MM.1S (cell line): ENCODE measurements around the gene SWI5.

Experiments
- DNase-seq: peaks from one replicate; pipeline ENCODE4 v3.0.0-alpha.2; 2015
- H2AFZ ChIP-seq: fragments of 300-600 bp; sonication (generic); 2 replicates; pipeline ENCODE4 v1.6.0; 2016; ENCODE audit warnings: antibody characterized with exemption, low read length
- H3F3A ChIP-seq: fragments of 300-600 bp; sonication (generic); 2 replicates; pipeline ENCODE4 v1.6.1; 2016; ENCODE audit warnings: mild to moderate bottlenecking, antibody characterized with exemption, low read length, moderate library complexity, mixed read lengths; ENCODE audit not compliant: insufficient read depth
- H3K27ac ChIP-seq: fragments of 300-600 bp; sonication (generic); 2 replicates; pipeline ENCODE4 v1.5.1; 2016; ENCODE audit warnings: mild to moderate bottlenecking, low read length
- H3K27me3 ChIP-seq: fragments of 300-600 bp; sonication (generic); replicated peaks from 2 replicates; pipeline ENCODE4 v1.6.0; 2016; ENCODE audit warnings: low read length; ENCODE audit not compliant: insufficient read depth
- H3K36me3 ChIP-seq: fragments of 300-600 bp; sonication (generic); replicated peaks from 2 replicates; pipeline ENCODE4 v1.6.1; 2016; ENCODE audit warnings: mild to moderate bottlenecking, low read length, mixed read lengths; ENCODE audit not compliant: insufficient read depth
- H3K4me1 ChIP-seq: fragments of 300-600 bp; sonication (generic); 2 replicates; pipeline ENCODE4 v1.6.1; 2016; ENCODE audit warnings: low read length, mixed read lengths
- H3K4me2 ChIP-seq: fragments of 300-600 bp; sonication (generic); 2 replicates; pipeline ENCODE4 v1.6.0; 2016; ENCODE audit warnings: low read depth, low read length
- H3K4me3 ChIP-seq: fragments of 300-600 bp; sonication (generic); 2 replicates; pipeline ENCODE4 v1.5.1; 2016; ENCODE audit warnings: low read length, mixed read lengths
- H3K79me2 ChIP-seq: fragments of 300-600 bp; sonication (generic); 2 replicates; pipeline ENCODE4 v1.6.1; 2016; ENCODE audit warnings: mixed run types, low read length, mixed read lengths
- H3K9ac ChIP-seq: fragments of 300-600 bp; sonication (generic); 2 replicates; pipeline ENCODE4 v1.6.1; 2016; ENCODE audit warnings: low read length, mixed read lengths
- H3K9me2 ChIP-seq: fragments of 300-600 bp; sonication (generic); replicated peaks from 2 replicates; pipeline ENCODE4 v1.6.1; 2016; ENCODE audit warnings: mild to moderate bottlenecking, low read length, mixed read lengths; ENCODE audit not compliant: insufficient read depth
- H3K9me3 ChIP-seq: fragments of 300-600 bp; sonication (generic); replicated peaks from 2 replicates; pipeline ENCODE4 v1.6.1; 2016; ENCODE audit warnings: mild to moderate bottlenecking, low read length, mixed read lengths; ENCODE audit not compliant: insufficient read depth
- H4K20me1 ChIP-seq: fragments of 300-600 bp; sonication (generic); 2 replicates; pipeline ENCODE4 v1.6.1; 2016; ENCODE audit warnings: mild to moderate bottlenecking, low read length, moderate library complexity, mixed read lengths; ENCODE audit not compliant: insufficient read depth
- EZH2 ChIP-seq: fragments of 300-600 bp; sonication (generic); optimal IDR thresholded peaks from 2 replicates; pipeline ENCODE3; 2017; ENCODE audit warnings: low read depth, mild to moderate bottlenecking, antibody characterized with exemption, low read length, mixed read lengths
- EZH2phosphoT487 ChIP-seq: fragments of 300-600 bp; sonication (generic); IDR thresholded peaks from 2 replicates; pipeline ENCODE4 v1.6.1; 2018; ENCODE audit warnings: antibody characterized with exemption, low read length
- TF ChIP-seq, protein P1 (sequence below): fragments of 300-600 bp; sonication (generic); IDR thresholded peaks from 2 replicates; pipeline ENCODE4 v1.5.1; 2016; ENCODE audit warnings: antibody characterized with exemption, low read length, mixed read lengths

The SWI5 gene

DNA sequence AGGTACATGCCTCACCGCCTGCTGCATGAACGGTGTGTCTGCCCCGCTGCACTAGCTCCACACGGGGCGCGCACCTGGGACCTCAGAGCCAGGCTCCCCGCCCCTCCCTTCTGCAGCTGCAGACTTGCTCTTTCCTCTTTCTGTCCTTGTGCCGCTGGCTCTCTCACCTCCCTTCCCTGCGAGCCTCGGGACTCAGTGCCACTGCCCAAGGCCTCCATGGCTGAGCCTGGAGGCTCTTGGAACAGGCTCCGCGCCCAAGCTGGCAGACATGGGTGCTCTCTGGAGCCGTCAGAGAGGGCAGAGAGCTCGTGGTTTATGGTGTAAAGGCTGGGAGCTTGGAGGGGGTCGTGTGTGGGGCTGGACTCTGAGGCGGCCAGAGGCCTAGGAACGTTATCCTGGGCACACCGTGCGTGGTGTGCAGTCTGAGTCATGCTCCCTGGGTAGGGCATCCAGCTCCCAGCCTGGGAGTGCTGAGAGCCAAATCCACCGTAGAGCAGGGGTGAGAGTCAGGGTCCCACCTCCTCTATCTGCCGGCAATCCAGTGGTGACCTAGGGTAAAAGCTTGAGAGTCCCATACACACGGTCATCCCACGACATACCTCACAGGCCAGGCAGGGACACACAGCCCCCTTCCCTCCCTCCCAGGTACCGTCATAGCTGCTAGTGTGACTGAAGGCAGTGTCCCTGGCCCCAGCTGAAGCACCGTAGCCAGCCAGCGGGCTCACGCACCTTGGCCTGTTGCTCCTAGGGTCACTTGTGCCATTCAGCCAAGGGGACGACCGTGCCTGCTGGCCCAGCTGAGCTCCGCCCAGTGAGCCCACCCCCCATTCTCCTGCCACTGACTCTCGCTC is 22.7 kb upstream of the SWI5 start:
- H4K20me1 ChIP-seq = no peaks in the 10 kb centered on the region
- no peak overlapping the region for H3K9ac ChIP-seq
- no peaks in the 10 kb centered on the region for H3K36me3 ChIP-seq
- no peak overlapping the region for H3K27ac ChIP-seq
- H3K9me2 ChIP-seq = no peaks in the 10 kb centered on the region
- H3K79me2 ChIP-seq = no peaks in the 10 kb centered on the region
- H3K4me2 ChIP-seq = no peak overlapping the region
- H3K4me3 ChIP-seq = no peak overlapping the region
- peak overlapping the region; percentile 38; the same call in 1 of the 2 replicates for H2AFZ ChIP-seq
- peaks cover 7% of the 10 kb centered on the region; the same call in 1 of the 2 replicates for H3F3A ChIP-seq
- H3K4me1 ChIP-seq = peaks cover 3% of the 10 kb centered on the region; the same call in 1 of the 2 replicates
- no peaks in the 10 kb centered on the region for H3K9me3 ChIP-seq
- TF ChIP-seq EZH2phosphoT487 (no peak), EZH2 (no peak)
- TF ChIP-seq, protein P1, sequence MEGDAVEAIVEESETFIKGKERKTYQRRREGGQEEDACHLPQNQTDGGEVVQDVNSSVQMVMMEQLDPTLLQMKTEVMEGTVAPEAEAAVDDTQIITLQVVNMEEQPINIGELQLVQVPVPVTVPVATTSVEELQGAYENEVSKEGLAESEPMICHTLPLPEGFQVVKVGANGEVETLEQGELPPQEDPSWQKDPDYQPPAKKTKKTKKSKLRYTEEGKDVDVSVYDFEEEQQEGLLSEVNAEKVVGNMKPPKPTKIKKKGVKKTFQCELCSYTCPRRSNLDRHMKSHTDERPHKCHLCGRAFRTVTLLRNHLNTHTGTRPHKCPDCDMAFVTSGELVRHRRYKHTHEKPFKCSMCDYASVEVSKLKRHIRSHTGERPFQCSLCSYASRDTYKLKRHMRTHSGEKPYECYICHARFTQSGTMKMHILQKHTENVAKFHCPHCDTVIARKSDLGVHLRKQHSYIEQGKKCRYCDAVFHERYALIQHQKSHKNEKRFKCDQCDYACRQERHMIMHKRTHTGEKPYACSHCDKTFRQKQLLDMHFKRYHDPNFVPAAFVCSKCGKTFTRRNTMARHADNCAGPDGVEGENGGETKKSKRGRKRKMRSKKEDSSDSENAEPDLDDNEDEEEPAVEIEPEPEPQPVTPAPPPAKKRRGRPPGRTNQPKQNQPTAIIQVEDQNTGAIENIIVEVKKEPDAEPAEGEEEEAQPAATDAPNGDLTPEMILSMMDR = no peak
- peak; percentile 35 for DNase-seq
- peaks cover 19% of the 10 kb centered on the region for H3K27me3 ChIP-seq

DNA sequence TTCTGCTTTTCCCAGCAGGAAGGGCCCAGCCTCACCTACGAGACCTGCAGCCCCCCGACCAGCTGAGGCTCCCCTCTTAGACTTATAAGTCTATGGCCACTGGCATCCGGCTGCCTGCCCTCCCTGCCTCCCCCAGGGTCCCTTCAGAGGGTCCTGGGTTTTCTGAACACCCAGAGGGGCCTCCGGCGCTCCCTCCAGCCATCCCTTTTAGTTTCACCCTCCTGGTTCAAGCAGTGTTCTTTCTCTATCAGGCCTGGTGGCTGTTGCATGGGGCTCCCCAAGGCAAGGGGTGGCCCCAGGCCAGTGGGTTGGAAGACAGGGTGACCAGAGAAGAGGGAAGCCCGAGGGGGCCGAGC is 22.1 kb upstream of the SWI5 start:
- Histone ChIP-seq H3K79me2 (no peaks in the 10 kb centered on the region), H3K27me3 (peaks cover 19% of the 10 kb centered on the region), H3K4me1 (peaks cover 3% of the 10 kb centered on the region; the same call in 1 of the 2 replicates), H3K9me2 (no peaks in the 10 kb centered on the region), H3K9ac (no peak overlapping the region), H3K9me3 (no peaks in the 10 kb centered on the region), H3K36me3 (no peaks in the 10 kb centered on the region), H3F3A (peaks cover 7% of the 10 kb centered on the region; the same call in 1 of the 2 replicates), H4K20me1 (no peaks in the 10 kb centered on the region), H3K4me3 (no peak overlapping the region), H3K27ac (no peak overlapping the region), H2AFZ (no peak overlapping the region), H3K4me2 (no peak overlapping the region)
- TF ChIP-seq EZH2phosphoT487 = no peak
- TF ChIP-seq, protein P1 = no peak
- no peak for TF ChIP-seq EZH2
- no peak for DNase-seq

DNA sequence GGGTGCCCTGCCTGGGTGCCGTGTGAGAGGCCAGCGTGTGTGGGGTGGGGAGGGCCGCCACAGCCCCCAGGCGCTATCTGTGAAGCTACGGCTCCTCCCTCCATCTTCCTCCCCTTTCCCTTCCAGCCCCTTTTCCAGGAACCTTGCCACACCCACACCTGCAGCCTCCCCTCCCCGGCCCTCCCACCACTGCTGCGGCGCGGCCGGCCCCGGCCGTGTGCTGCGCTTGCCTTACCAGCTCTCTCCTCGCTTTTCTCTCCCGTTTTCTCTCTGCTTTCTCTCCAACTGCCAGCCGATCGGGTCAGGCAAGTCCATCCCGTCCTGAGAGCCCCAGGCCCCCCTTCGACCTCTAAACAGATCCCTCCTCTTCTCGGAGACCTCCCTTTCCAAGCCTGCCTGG is 21.7 kb upstream of the SWI5 start:
- Histone ChIP-seq H2AFZ (no peak overlapping the region), H3K27ac (no peak overlapping the region), H3F3A (peaks cover 7% of the 10 kb centered on the region; the same call in 1 of the 2 replicates), H3K27me3 (peaks cover 19% of the 10 kb centered on the region), H3K4me1 (peaks cover 3% of the 10 kb centered on the region; the same call in 1 of the 2 replicates), H4K20me1 (no peaks in the 10 kb centered on the region), H3K9me2 (no peaks in the 10 kb centered on the region), H3K79me2 (no peaks in the 10 kb centered on the region), H3K4me2 (no peak overlapping the region), H3K9ac (no peak overlapping the region), H3K9me3 (no peaks in the 10 kb centered on the region), H3K4me3 (no peak overlapping the region), H3K36me3 (no peaks in the 10 kb centered on the region)
- no peak for DNase-seq
- TF ChIP-seq, protein P1 = no peak
- TF ChIP-seq EZH2 (no peak), EZH2phosphoT487 (no peak)
